HepG2 (cell line): ENCODE results near the gene PCP4L1. TPM values are rescaled to one million over a fixed set of nuclear protein-coding genes. Genes with fewer than 3 reads are reported as not detected.
"Not testable (repeated sequence)": the region's sequence is repeated elsewhere in the genome, so short reads cannot be mapped to it uniquely, and the experiment has no call there.

Experiments used
- ATAC-seq: fragments of 200-7000 bp; cut with Tn5 transposase; 3 replicates; pipeline ENCODE4 v1.9.1; 2020; ENCODE audit warnings: mild to moderate bottlenecking, moderate library complexity
- BruUV-seq: library from RNA; stranded (reverse); fragments of 400-500 nt; replicated peaks from 2 replicates; lab custom pipeline; 2021; lab: Mats Ljungman, UMichigan
- CTCF ChIA-PET: fragments of 300-600 bp; formaldehyde crosslinking; extraction: SDS; loops from one replicate; lab custom pipeline; 2021; ENCODE audit warnings: low total read pairs, inconsistent platforms, low intra/inter-chr PET ratio; lab: Yijun Ruan, JAX
- POLR2A ChIA-PET: fragments of 350-600 bp; sonication (Branson Sonifier 250); formaldehyde crosslinking; loops from one replicate; lab custom pipeline; 2020; ENCODE audit warnings: antibody characterized with exemption, inconsistent platforms; lab: Yijun Ruan, JAX
- DNase-seq: peaks from one replicate; pipeline ENCODE4 v3.0.0-alpha.2; 2015; ENCODE audit warnings: low spot score
- FAIRE-seq: peaks from 3 replicates; lab custom pipeline; 2011; peaks lifted over from hg19 to GRCh38; lab: Jason Lieb, UNC
- H2AFZ ChIP-seq: one replicate; pipeline ENCODE4 v1.6.1; 2011; ENCODE audit warnings: low read length, inconsistent platforms
- H3K27ac ChIP-seq: fragments of 300-600 bp; 3 replicates; pipeline ENCODE4 v1.8.0; 2011; ENCODE audit warnings: mixed run types, mild to moderate bottlenecking, mixed read lengths, low read length, inconsistent platforms; ENCODE audit not compliant: insufficient read depth; ENCODE audit errors: extremely low read length
- H3K27me3 ChIP-seq, 2 experiments: fragments of 200-600 bp in 1 of 2; 2 replicates in 1 of 2; 3 replicates in 1 of 2; pipeline versions ENCODE4 v1.6.0 to v1.8.0; 2011; ENCODE audit warnings: low read length in 2 of 2, mild to moderate bottlenecking in 2 of 2, moderate library complexity in 2 of 2, inconsistent platforms in 1 of 2; ENCODE audit not compliant: insufficient read depth in 2 of 2, control insufficient read depth in 1 of 2
- H3K36me3 ChIP-seq, 2 experiments: fragments of 200-600 bp in 1 of 2; replicated peaks in 1 of 2; 2 replicates in 1 of 2; 3 replicates in 1 of 2; pipeline versions ENCODE4 v1.5.1 to v1.8.0; 2011; ENCODE audit warnings: low read length in 2 of 2, inconsistent platforms in 1 of 2; ENCODE audit not compliant: insufficient read depth in 2 of 2, control insufficient read depth in 1 of 2
- H3K4me1 ChIP-seq: 2 replicates; pipeline ENCODE4 v1.5.1; 2012; ENCODE audit warnings: low read length, inconsistent platforms; ENCODE audit not compliant: insufficient read depth
- H3K4me2 ChIP-seq: 2 replicates; pipeline ENCODE4 v1.6.0; 2011; ENCODE audit warnings: low read depth, low read length, inconsistent platforms
- H3K4me3 ChIP-seq, 3 experiments: fragments of 200-600 bp in 1 of 3; sonication (generic), shearing (Covaris generic) in 1 of 3; replicated peaks in 1 of 3; 2 replicates each; pipeline ENCODE4 v1.5.1; 2011 to 2016; ENCODE audit warnings: low read length in 3 of 3, inconsistent platforms in 2 of 3, low read depth in 2 of 3, mild to moderate bottlenecking in 2 of 3, control low read depth in 1 of 3, mixed read lengths in 1 of 3; ENCODE audit not compliant: insufficient read depth in 1 of 3
- H3K79me2 ChIP-seq: one replicate; pipeline ENCODE4 v1.6.1; 2011; ENCODE audit warnings: low read length, inconsistent platforms; ENCODE audit not compliant: insufficient read depth
- H3K9ac ChIP-seq: 2 replicates; pipeline ENCODE4 v1.6.0; 2011; ENCODE audit warnings: mild to moderate bottlenecking, low read depth, low read length, inconsistent platforms; ENCODE audit not compliant: insufficient read depth
- H3K9me3 ChIP-seq: 2 replicates; pipeline ENCODE4 v1.5.1; 2012; ENCODE audit warnings: mild to moderate bottlenecking, low read length
- H4K20me1 ChIP-seq: 2 replicates; pipeline ENCODE4 v1.6.0; 2011; ENCODE audit warnings: inconsistent platforms, mild to moderate bottlenecking, low read length, moderate library complexity; ENCODE audit not compliant: insufficient read depth
- ADNP ChIP-seq: sonication (generic); formaldehyde crosslinking; IDR thresholded peaks from 2 replicates; pipeline ENCODE4 v1.4.0; 2020; ENCODE audit warnings: missing genetic modification reagents
- ASH2L ChIP-seq: fragments of 300-600, 200-600 bp; sonication (generic); IDR thresholded peaks from 2 replicates; pipeline ENCODE4 v1.7.0; 2017; ENCODE audit warnings: low read depth, mild to moderate bottlenecking, moderate library complexity, mixed read lengths, low read length; ENCODE audit not compliant: insufficient read length
- DR1 ChIP-seq: sonication (generic); formaldehyde crosslinking; IDR thresholded peaks from 2 replicates; pipeline ENCODE4 v1.8.0; 2021; ENCODE audit warnings: mild to moderate bottlenecking, missing genetic modification reagents, inconsistent platforms
- ELF3 ChIP-seq: IDR thresholded peaks from 2 replicates; pipeline ENCODE4 v1.6.1; 2016; ENCODE audit warnings: missing genetic modification reagents, missing compliant biosample characterization
- FOXK1 ChIP-seq: sonication (generic); formaldehyde crosslinking; IDR thresholded peaks from 2 replicates; pipeline ENCODE4 v1.4.0; 2020; ENCODE audit warnings: low read depth, missing genetic modification reagents, borderline replicate concordance
- GABPA ChIP-seq, 2 experiments: IDR thresholded peaks; 2 replicates each; pipeline ENCODE4 v1.6.1; 2011 to 2016; ENCODE audit warnings: low read depth in 2 of 2, low read length in 1 of 2, missing biosample characterization in 1 of 2, missing genetic modification characterization in 1 of 2
- GABPB1 ChIP-seq: IDR thresholded peaks from 2 replicates; pipeline ENCODE4 v1.6.1; 2016; ENCODE audit warnings: mild to moderate bottlenecking, missing genetic modification reagents, moderate library complexity, missing compliant biosample characterization
- KLF13 ChIP-seq: sonication (generic); formaldehyde crosslinking; IDR thresholded peaks from 2 replicates; pipeline ENCODE4 v1.4.0; 2020; ENCODE audit warnings: mild to moderate bottlenecking, missing genetic modification reagents
- MAFF ChIP-seq: IDR thresholded peaks from 2 replicates; pipeline ENCODE4 v1.6.1; 2011; ENCODE audit warnings: low read depth, low read length, improper control_type of control experiment
- MAFK ChIP-seq, 2 experiments: IDR thresholded peaks in 1 of 2; conservative IDR thresholded peaks in 1 of 2; 2 replicates each; pipeline ENCODE4 v1.6.1; 2011; ENCODE audit warnings: improper control_type of control experiment in 2 of 2, low read length in 2 of 2
- MAX ChIP-seq: IDR thresholded peaks from 2 replicates; pipeline ENCODE4 v1.6.1; 2012; ENCODE audit warnings: inconsistent platforms
- NFYB ChIP-seq: sonication (generic); formaldehyde crosslinking; IDR thresholded peaks from 2 replicates; pipeline ENCODE4 v1.4.0; 2020; ENCODE audit warnings: missing genetic modification reagents
- NFYC ChIP-seq: IDR thresholded peaks from 2 replicates; pipeline ENCODE4 v1.6.1; 2016; ENCODE audit warnings: missing genetic modification reagents, missing compliant biosample characterization
- SP1 ChIP-seq, 2 experiments: fragments of 450-650 bp in 1 of 2; sonication (generic) in 1 of 2; formaldehyde crosslinking in 1 of 2; IDR thresholded peaks; 2 replicates each; pipeline versions ENCODE4 v1.4.0 to v1.6.1; 2016 to 2020; ENCODE audit warnings: missing genetic modification reagents in 1 of 2
- SP140L ChIP-seq: sonication (generic); formaldehyde crosslinking; IDR thresholded peaks from 2 replicates; pipeline ENCODE4 v1.4.0; 2020; ENCODE audit warnings: missing genetic modification reagents, borderline replicate concordance
- ZBTB7B ChIP-seq: sonication (generic); formaldehyde crosslinking; IDR thresholded peaks from 2 replicates; pipeline ENCODE4 v1.4.0; 2020; ENCODE audit warnings: missing genetic modification reagents
- ZMYM4 ChIP-seq: sonication (generic); formaldehyde crosslinking; IDR thresholded peaks from 2 replicates; pipeline ENCODE4 v1.8.1; 2023; ENCODE audit warnings: mild to moderate bottlenecking, missing genetic modification reagents
- ZNF501 ChIP-seq: sonication (generic); formaldehyde crosslinking; IDR thresholded peaks from 2 replicates; pipeline ENCODE4 v1.5.1; 2020; ENCODE audit warnings: mild to moderate bottlenecking, moderate library complexity, missing genetic modification reagents
- ZNF576 ChIP-seq: sonication (generic); formaldehyde crosslinking; IDR thresholded peaks from 2 replicates; pipeline ENCODE4 v1.4.0; 2020; ENCODE audit warnings: mild to moderate bottlenecking, missing genetic modification reagents
- ZNF644 ChIP-seq: IDR thresholded peaks from 2 replicates; pipeline ENCODE4 v1.6.1; 2016; ENCODE audit warnings: low read depth
- WGBS: methylation state at CpG from one replicate; pipeline ENCODE4 v1.1.6; 2017; ENCODE audit warnings: low lambda C conversion rate; 5-methylcytosine and 5-hydroxymethylcytosine counted together
- in situ Hi-C: cut with HindIII; loops from 2 replicates; pipeline ENCODE4 v1.10.0; 2017; ENCODE audit warnings: low pct_unique_long_range_greater_than_20kb; ENCODE audit not compliant: extremely low pct_ligation_motif_present
- intact Hi-C: fragments of 100-400 bp; cut with micrococcal nuclease; formaldehyde crosslinking; loops from one replicate; pipeline ENCODE4 v1.10.0; 2022; ENCODE audit not compliant: unreplicated experiment
- polyA plus RNA-seq, 8 experiments: library from polyadenylated mRNA; depleted of rRNA in 3 of 8; stranded (reverse) in 7 of 8; unstranded in 1 of 8; fragments of >200 nt; fragmentation: Illumina TruSeq in 4 of 8; extraction: Trizol in 4 of 8; gene quantifications; 2 replicates each; pipeline versions ENCODE4 v1.2.1 to v1.2.3, GENCODE V29; 2011 to 2016; ENCODE audit warnings: low read depth in 4 of 8, missing spikeins in 1 of 8, mixed read lengths in 1 of 8; ENCODE audit not compliant: insufficient read depth in 1 of 8
- total RNA-seq, 5 experiments: library from RNA; depleted of rRNA; stranded (reverse); fragments of >200 nt; fragmentation: Illumina TruSeq; extraction: Trizol; gene quantifications; 2 replicates each; pipeline ENCODE4 v1.2.3, GENCODE V29; 2016; ENCODE audit warnings: low read depth in 1 of 5

Gene PCP4L1
- total and polyA plus RNA-seq, 2 of the 13 experiments (the other 11 are each of a cell fraction or from before 2014, with no cell fraction given): 0.28 TPM; not detected in 1

- H3K4me3 ChIP-seq, H3K36me3 ChIP-seq, H4K20me1 ChIP-seq, H3K27me3 ChIP-seq, H3K9me3 ChIP-seq, H3K27ac ChIP-seq, intact Hi-C loops, H3K9ac ChIP-seq, BruUV-seq, FAIRE-seq, H2AFZ ChIP-seq, H3K79me2 ChIP-seq, DNase-seq, in situ Hi-C loops, CTCF ChIA-PET, ATAC-seq: not testable (repeated sequence)
- WGBS: 72% methylated on average over 5 of the region's 5 CpGs
- 0 out of 2 replicates have a peak overlapping the region, but pooled peaks have one; percentile 53 for H3K4me2 ChIP-seq
- TF ChIP-seq NFYC (peak; percentile 63), NFYB (CRISPR knock-in tag) (peak; percentile 44; the same call in 1 of the 2 replicates), MAFF (peak; percentile 41; the same call in 1 of the 2 replicates), MAFK (conservative IDR thresholded peaks at IDR 0.05 in 1 of 2, IDR thresholded peaks at IDR 0.05 in 1 of 2; ENCODE audit: low read length in 2 of 2) (peak; percentile 10 to 56; a peak in 3 of 4 replicates)
- POLR2A ChIA-PET: interaction anchor here (1.1 kb wide), 2 partner anchors 24 to 48 kb away, joined by 3 to 5 read pairs; partner anchors contain the start of genes NDUFS2 and TOMM40L
- peaks cover 22% of the 10 kb centered on the region for H3K4me1 ChIP-seq
These were observed 8.4 kb upstream of the PCP4L1 start for GRCh38 chr1:161250100-161250499.

DNA sequence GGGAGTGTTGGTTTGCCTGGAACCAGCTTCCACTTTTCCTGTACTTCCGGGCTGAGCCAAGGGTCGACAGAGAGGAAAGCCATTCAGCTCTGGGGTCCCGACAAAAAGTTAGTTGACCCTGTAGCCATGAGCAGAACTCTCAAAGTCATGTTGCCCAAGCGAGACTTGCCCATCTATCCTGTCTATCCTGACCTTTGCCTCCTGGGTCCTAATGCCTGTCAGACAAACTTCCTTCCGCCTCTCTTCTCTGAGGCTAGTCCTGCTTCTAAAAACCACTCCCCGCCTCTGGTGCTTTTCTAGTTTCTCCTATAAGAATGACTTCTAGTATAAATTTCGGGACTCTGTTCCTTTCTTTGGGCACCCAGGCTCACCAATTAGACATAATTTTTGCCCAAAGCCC is 7.7 kb upstream of the PCP4L1 start:
- Histone ChIP-seq H3K27me3 (peaks cover 0 to 1% of the 10 kb centered on the region in 2 experiments; a peak in 2 of 5 replicates), H3K79me2 (no peaks in the 10 kb centered on the region), H3K4me2 (peak overlapping the region; percentile 53), H4K20me1 (no peaks in the 10 kb centered on the region), H3K36me3 (no peaks in the 10 kb centered on the region), H3K4me1 (peaks cover 29% of the 10 kb centered on the region), H3K9me3 (no peaks in the 10 kb centered on the region), H3K4me3 (peak overlapping the region in 1 of 3 experiments; percentile 44; a peak in 2 of 6 replicates), H2AFZ (no peak overlapping the region), H3K27ac (no peak overlapping the region), H3K9ac (no peak overlapping the region)
- no peak for ATAC-seq
- CTCF ChIA-PET: no interaction called here
- no TSS peak for BruUV-seq
- POLR2A ChIA-PET: interaction anchor here (1.1 kb wide), 1 partner anchor 25 kb away, joined by 5 read pairs; the partner anchor contains the start of gene TOMM40L
- 22% methylated on average over 5 of the region's 7 CpGs for WGBS
- intact Hi-C loops: no loop called here
- FAIRE-seq: peak; percentile 43
- no peak for DNase-seq
- in situ Hi-C loops: no loop called here
- TF ChIP-seq ZBTB7B: no peak
- TF ChIP-seq ASH2L: no peak
- no peak for TF ChIP-seq FOXK1 (CRISPR knock-in tag)
- 0 out of 2 replicates have a peak, but pooled peaks have one; percentile 11 for TF ChIP-seq GABPA (IDR thresholded peaks at IDR 0.05; ENCODE audit: low read depth, low read length)
- peak; percentile 59 for TF ChIP-seq GABPA (CRISPR knock-in tag; IDR thresholded peaks at IDR 0.05; ENCODE audit: low read depth)
- TF ChIP-seq ZNF576 (CRISPR knock-in tag): no peak
- TF ChIP-seq KLF13 (CRISPR knock-in tag): no peak
- TF ChIP-seq ADNP: no peak
- no peak for TF ChIP-seq SP140L (CRISPR knock-in tag)
- peak; percentile 57; the same call in 1 of the 2 replicates for TF ChIP-seq ZNF644 (CRISPR knock-in tag)
- no peak for TF ChIP-seq DR1 (CRISPR knock-in tag)
- TF ChIP-seq MAX: no peak
- 0 out of 2 replicates have a peak, but pooled peaks have one; percentile 5 for TF ChIP-seq ZNF501 (CRISPR knock-in tag)
- peak; percentile 50; the same call in 1 of the 2 replicates for TF ChIP-seq ZMYM4 (CRISPR knock-in tag)
- TF ChIP-seq SP1 (IDR thresholded peaks at IDR 0.05): no peak
- TF ChIP-seq SP1 (CRISPR knock-in tag; IDR thresholded peaks at IDR 0.05): no peak
- TF ChIP-seq ELF3 (CRISPR knock-in tag): 0 out of 2 replicates have a peak, but pooled peaks have one; percentile 47
- TF ChIP-seq GABPB1: peak; percentile 39; the same call in 1 of the 2 replicates
